K562 (cell line): Measurements from ENCODE around the gene FKBP8. TPM values are rescaled to one million over a fixed set of nuclear protein-coding genes. Genes with fewer than 3 reads are reported as not detected.

Experiments used
- ATF4 ChIP-seq: fragments of 450-650 bp; formaldehyde crosslinking; IDR thresholded peaks from 2 replicates; pipeline ENCODE4 v1.4.0; 2022; ENCODE audit warnings: mild to moderate bottlenecking, moderate library complexity
- BDP1 ChIP-seq: IDR thresholded peaks from 3 replicates; pipeline ENCODE4 v1.6.1; 2011; ENCODE audit not compliant: insufficient read length, insufficient read depth
- CREB1 ChIP-seq, 2 experiments: sonication (generic) in 1 of 2; formaldehyde crosslinking in 1 of 2; IDR thresholded peaks; 2 replicates each; pipeline versions ENCODE4 v1.6.1 to v1.8.0; 2012 to 2022; ENCODE audit warnings: inconsistent platforms in 1 of 2, mild to moderate bottlenecking in 1 of 2, missing genetic modification reagents in 1 of 2, moderate library complexity in 1 of 2
- DLX4 ChIP-seq: fragments of 250-450 bp; sonication (Bioruptor Pico); IDR thresholded peaks from 2 replicates; pipeline ENCODE4 v1.6.1; 2021; ENCODE audit warnings: mild to moderate bottlenecking
- HCFC1 ChIP-seq: IDR thresholded peaks from 2 replicates; pipeline ENCODE4 v1.6.1; 2012; ENCODE audit warnings: low read depth, low read length, improper control_type of control experiment
- KLF6 ChIP-seq: fragments of 250-450 bp; sonication (Bioruptor Pico); IDR thresholded peaks from 2 replicates; pipeline ENCODE4 v1.4.0; 2020; ENCODE audit warnings: mild to moderate bottlenecking, moderate library complexity, borderline replicate concordance
- MBD2 ChIP-seq: sonication (generic); IDR thresholded peaks from 2 replicates; pipeline ENCODE4 v1.6.1; 2016; ENCODE audit warnings: low read depth, borderline replicate concordance
- MEF2D ChIP-seq: conservative IDR thresholded peaks from 2 replicates; pipeline ENCODE4 v1.6.1; 2016; ENCODE audit warnings: low read depth, missing genetic modification characterization, missing compliant biosample characterization
- PHF8 ChIP-seq: fragments of 200-600 bp; sonication (generic); IDR thresholded peaks from 2 replicates; pipeline ENCODE4 v1.6.1; 2012; ENCODE audit warnings: mixed run types, mild to moderate bottlenecking, inconsistent platforms, low read length, moderate library complexity, borderline replicate concordance
- POLR2H ChIP-seq: IDR thresholded peaks from 2 replicates; pipeline ENCODE4 v1.6.1; 2016; ENCODE audit warnings: missing genetic modification characterization, low read depth, mild to moderate bottlenecking, control low read depth, missing compliant biosample characterization, moderate library complexity
- RFX1 ChIP-seq: fragments of 450-650 bp; IDR thresholded peaks from 2 replicates; pipeline ENCODE4 v1.6.1; 2016; ENCODE audit warnings: mild to moderate bottlenecking, moderate library complexity
- SMARCE1 ChIP-seq: fragments of 450-650 bp; IDR thresholded peaks from 2 replicates; pipeline ENCODE4 v1.7.1; 2016; ENCODE audit warnings: mild to moderate bottlenecking
- SRSF1 ChIP-seq: fragments of 200-400 bp; formaldehyde crosslinking; IDR thresholded peaks from 2 replicates; pipeline ENCODE4 v1.6.1; 2017; ENCODE audit warnings: mild to moderate bottlenecking, low read depth, low read length, moderate library complexity
- SRSF9 ChIP-seq: fragments of 200-400 bp; formaldehyde crosslinking; IDR thresholded peaks from 2 replicates; pipeline ENCODE4 v1.6.1; 2017; ENCODE audit warnings: low read depth, low read length, borderline replicate concordance
- TAF15 ChIP-seq: fragments of 200-400 bp; formaldehyde crosslinking; IDR thresholded peaks from 2 replicates; pipeline ENCODE4 v1.6.1; 2017; ENCODE audit warnings: mild to moderate bottlenecking, low read depth, low read length, moderate library complexity
- TAL1 ChIP-seq: fragments of 450-650 bp; IDR thresholded peaks from 2 replicates; pipeline ENCODE4 v1.6.1; 2016; ENCODE audit warnings: mild to moderate bottlenecking
- ZBTB7A ChIP-seq: IDR thresholded peaks from 2 replicates; pipeline ENCODE4 v1.6.1; 2011; ENCODE audit warnings: low read depth, mild to moderate bottlenecking, low read length, moderate library complexity, borderline replicate concordance; ENCODE audit not compliant: control insufficient read depth
- ZNF184 ChIP-seq: sonication (generic); formaldehyde crosslinking; IDR thresholded peaks from 2 replicates; pipeline ENCODE4 v1.5.0; 2020; ENCODE audit warnings: missing genetic modification reagents
- ZNF57 ChIP-seq: fragments of 450-650 bp; formaldehyde crosslinking; IDR thresholded peaks from 2 replicates; pipeline ENCODE4 v1.4.0; 2020; ENCODE audit warnings: mild to moderate bottlenecking, moderate library complexity
- ZNF586 ChIP-seq: fragments of 450-650 bp; formaldehyde crosslinking; conservative IDR thresholded peaks from 2 replicates; pipeline ENCODE4 v1.4.0; 2020; ENCODE audit warnings: mild to moderate bottlenecking, moderate library complexity
- polyA plus RNA-seq, 8 experiments: library from polyadenylated mRNA; depleted of rRNA in 4 of 8; stranded (reverse) in 5 of 8; unstranded in 3 of 8; fragments of >200 nt; fragmentation: Nextera tagmentation in 2 of 8; fragmentation: Illumina TruSeq in 1 of 8; extraction: Ambion mirVana in 2 of 8; extraction: Trizol in 1 of 8; gene quantifications; 2 replicates each; pipeline versions ENCODE4 v1.2.1 to v1.2.3, GENCODE V29; 2011 to 2014; ENCODE audit warnings: inconsistent platforms in 1 of 8, missing spikeins in 1 of 8
- total RNA-seq, 7 experiments: library from RNA; depleted of rRNA in 6 of 7; stranded (reverse); fragments of >200 nt in 6 of 7; fragmentation: Illumina TruSeq in 2 of 7; extraction: Trizol in 2 of 7; gene quantifications; 2 replicates each; pipeline versions ENCODE4 v1.2.1 to v1.2.3, GENCODE V29; 2011 to 2021; ENCODE audit warnings: low replicate concordance in 1 of 7
- TF ChIP-seq, protein P1 (sequence below), 2 experiments: IDR thresholded peaks in 1 of 2; conservative IDR thresholded peaks in 1 of 2; 2 replicates each; pipeline ENCODE4 v1.6.1; 2016; ENCODE audit warnings: low read depth in 2 of 2, mild to moderate bottlenecking in 1 of 2, missing compliant biosample characterization in 1 of 2, missing genetic modification characterization in 1 of 2, moderate library complexity in 1 of 2

The FKBP8 gene
- total and polyA plus RNA-seq, 9 of the 15 experiments (the other 6 are each of a cell fraction or from before 2014, with no cell fraction given) = 0.46 to 236 (median 104) TPM

GRCh38 chr19:18522124-18522861, 21.1 kb downstream of the FKBP8 start (continued):
- TF ChIP-seq TAL1 (no peak), ATF4 (CRISPR knock-in tag) (no peak), HCFC1 (no peak; the same call in 1 of the 2 replicates), SRSF9 (no peak), MBD2 (0 out of 2 replicates have a peak, but pooled peaks have one; percentile 54), ZBTB7A (no peak), CREB1 (IDR thresholded peaks at IDR 0.05) (peak; percentile 81; the same call in 1 of the 2 replicates), CREB1 (CRISPR knock-in tag; IDR thresholded peaks at IDR 0.05) (peak; percentile 76), ZNF586 (CRISPR knock-in tag) (no peak), KLF6 (CRISPR knock-in tag) (no peak), DLX4 (CRISPR knock-in tag) (no peak), SRSF1 (no peak), BDP1 (no peak), PHF8 (peak; percentile 61; the same call in 1 of the 2 replicates), RFX1 (no peak), TAF15 (no peak), SMARCE1 (no peak), ZNF57 (no peak), MEF2D (tag) (no peak), ZNF184 (CRISPR knock-in tag) (no peak), POLR2H (tag) (no peak; the same call in 1 of the 2 replicates)
- TF ChIP-seq, protein P1, sequence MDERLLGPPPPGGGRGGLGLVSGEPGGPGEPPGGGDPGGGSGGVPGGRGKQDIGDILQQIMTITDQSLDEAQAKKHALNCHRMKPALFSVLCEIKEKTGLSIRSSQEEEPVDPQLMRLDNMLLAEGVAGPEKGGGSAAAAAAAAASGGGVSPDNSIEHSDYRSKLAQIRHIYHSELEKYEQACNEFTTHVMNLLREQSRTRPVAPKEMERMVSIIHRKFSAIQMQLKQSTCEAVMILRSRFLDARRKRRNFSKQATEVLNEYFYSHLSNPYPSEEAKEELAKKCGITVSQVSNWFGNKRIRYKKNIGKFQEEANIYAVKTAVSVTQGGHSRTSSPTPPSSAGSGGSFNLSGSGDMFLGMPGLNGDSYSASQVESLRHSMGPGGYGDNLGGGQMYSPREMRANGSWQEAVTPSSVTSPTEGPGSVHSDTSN (CRISPR knock-in tag; IDR thresholded peaks at IDR 0.05; ENCODE audit: low read depth) = peak; percentile 56
- TF ChIP-seq, protein P1 (tag; conservative IDR thresholded peaks at IDR 0.05; ENCODE audit: low read depth) = peak; percentile 92
